DND-41 (cell line): Measurements from ENCODE around the gene ZSCAN22.
A peak's percentile ranks its signal among the peaks of the same experiment; 100 is the strongest.

ENCODE experiments used
- CTCF ChIP-seq: IDR thresholded peaks from 2 replicates; pipeline ENCODE4 v1.5.1; 2012; ENCODE audit warnings: borderline replicate concordance, low read length, moderate library complexity, mild to moderate bottlenecking; ENCODE audit not compliant: poor library complexity, severe bottlenecking; ENCODE audit errors: extremely low read depth
- EZH2 ChIP-seq: IDR thresholded peaks from 3 replicates; pipeline ENCODE4 v1.6.1; 2012; ENCODE audit warnings: borderline replicate concordance, low read depth, mild to moderate bottlenecking, moderate library complexity, low read length, inconsistent platforms; ENCODE audit not compliant: severe bottlenecking

- peak; percentile 29 for TF ChIP-seq CTCF
- no peak for TF ChIP-seq EZH2
Observed at GRCh38 chr19:58366585-58367430, 40.0 kb downstream of the ZSCAN22 start.
